NCI-H2107 (cell line): Measurements from ENCODE around the gene PKN3.
A peak's percentile ranks its signal among the peaks of the same experiment; 100 is the strongest.
"Not testable (repeated sequence)": the region's sequence is repeated elsewhere in the genome, so short reads cannot be mapped to it uniquely, and the experiment has no call there.

Experiments
- DNase-seq: peaks from one replicate; lab custom pipeline; 2025; lab: John Stamatoyannopoulos, UW

PKN3 gene

DNA sequence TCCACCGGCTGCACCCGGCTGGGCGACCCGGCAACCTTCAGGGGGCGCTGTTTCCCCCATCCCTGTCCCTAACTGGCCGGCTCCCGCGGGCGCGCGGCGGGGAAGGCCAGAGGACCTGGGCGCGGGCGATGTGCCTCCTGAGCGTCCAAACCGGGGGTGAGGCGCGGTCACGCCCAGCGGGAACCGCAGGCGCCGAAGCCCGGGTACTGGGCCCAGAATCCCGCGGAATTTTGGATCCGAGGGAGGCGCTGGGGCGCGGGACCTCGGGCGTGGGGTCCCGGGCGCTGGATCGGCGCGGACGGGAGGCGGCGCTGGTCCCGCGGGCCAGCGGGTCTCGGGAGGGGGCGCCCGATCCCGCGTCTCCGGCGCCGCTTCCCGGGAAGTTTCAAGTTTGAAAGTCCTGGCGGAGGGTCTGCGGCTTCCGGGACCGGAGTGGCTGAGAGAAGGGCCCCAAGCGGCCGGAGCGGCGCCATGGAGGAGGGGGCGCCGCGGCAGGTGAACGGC lies at the start of gene PKN3:
Gene PKN3 (plus strand): TSS at position 59 of the 504 bp plus-strand sequence. CDS start 413 bp downstream, at position 472.
- peak; percentile 43 for DNase-seq

- no peak for DNase-seq
These were observed 48.4 kb upstream of the PKN3 start for GRCh38 chr9:128653908-128654307.

DNA sequence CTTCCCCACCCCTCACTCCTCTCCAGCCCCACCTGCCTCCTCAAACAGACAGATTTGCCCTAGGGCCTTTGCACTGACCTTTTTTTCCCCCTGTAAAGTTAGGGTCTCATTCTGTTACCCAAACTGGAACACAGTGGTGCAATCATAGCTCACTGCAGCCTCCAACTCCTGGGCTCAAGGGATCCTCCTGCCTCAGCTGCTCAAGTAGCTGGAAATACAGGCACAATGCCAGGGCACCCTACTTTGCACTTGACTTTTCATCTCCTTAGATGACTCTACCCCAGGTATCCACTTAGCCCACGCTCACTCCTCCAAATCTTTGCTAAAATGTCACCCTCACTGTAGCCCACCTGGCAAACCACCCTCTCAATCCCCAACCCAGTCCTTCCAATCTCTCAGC lies 47.8 kb upstream of the PKN3 start:
- DNase-seq, result no peak

DNA sequence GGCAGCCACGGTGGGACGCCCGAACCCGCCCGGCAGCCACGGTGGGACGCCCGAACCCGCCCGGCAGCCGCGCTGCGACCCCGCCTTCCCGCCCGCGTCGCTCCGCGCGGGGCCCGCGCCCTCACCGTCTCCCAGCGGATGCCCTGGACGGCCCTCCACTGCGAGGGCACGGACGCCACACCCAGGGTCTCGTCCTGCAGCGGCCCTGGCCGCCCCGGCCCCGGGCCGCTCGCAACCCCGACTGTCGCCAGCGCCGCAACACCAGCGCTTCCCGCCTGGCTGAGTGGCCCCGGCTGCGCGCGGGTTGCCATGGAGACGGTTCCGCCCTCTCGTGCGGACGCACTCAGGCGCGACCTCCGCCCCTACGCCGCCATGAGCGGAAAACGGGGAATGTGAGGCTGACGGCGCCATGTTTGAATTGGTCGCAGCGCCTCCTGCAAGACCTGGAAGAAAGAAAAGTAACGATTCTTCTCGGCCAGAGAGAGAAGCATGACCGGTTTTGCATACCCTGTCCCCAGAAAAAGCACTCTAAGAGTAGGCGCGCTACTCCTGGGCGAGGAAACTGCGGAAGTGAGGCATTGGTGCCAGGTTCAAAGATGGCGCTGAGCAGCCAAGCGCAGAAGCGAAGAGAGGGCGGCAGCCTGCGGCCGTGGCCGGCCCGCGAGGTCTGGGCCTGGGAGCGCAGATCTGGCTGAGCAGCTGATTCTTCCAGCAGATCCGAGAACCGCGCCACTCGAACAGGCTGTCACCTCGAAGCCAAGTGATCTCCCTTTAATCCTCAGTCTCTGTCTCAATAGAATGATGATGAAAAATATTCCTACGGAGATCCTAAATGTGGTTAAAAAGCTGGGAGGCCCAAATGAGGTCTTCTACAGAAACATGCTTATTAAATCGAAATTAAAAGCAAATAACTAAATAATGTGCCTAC lies 45.6 kb upstream of the PKN3 start, which contains the start of gene DYNC2I2:
Gene DYNC2I2 (minus strand): TSS at position 432 of the 928 bp plus-strand sequence. CDS start 121 bp downstream, at position 311.
- DNase-seq, result peak; percentile 31

DNA sequence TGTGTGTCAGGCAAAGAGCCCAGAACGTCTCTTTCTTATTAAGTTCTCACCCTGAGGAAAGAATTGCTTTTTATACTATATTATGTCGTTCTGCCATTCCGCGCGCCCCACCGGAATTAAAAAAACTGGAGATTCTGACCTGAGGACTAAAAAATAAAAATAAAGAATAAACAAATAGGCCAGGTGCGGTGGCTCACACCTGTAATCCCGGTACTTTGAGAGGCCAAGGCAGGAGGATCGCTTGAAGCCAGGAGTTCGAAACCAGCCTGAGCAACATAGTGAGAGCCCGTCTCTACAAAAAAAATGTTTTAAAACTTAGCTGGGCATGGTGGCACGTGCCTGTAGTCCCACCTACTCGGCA lies 45.0 kb upstream of the PKN3 start:
- no peak for DNase-seq

- DNase-seq, result no peak
These were observed 44.5 kb upstream of the PKN3 start for GRCh38 chr9:128657796-128658195.

DNA sequence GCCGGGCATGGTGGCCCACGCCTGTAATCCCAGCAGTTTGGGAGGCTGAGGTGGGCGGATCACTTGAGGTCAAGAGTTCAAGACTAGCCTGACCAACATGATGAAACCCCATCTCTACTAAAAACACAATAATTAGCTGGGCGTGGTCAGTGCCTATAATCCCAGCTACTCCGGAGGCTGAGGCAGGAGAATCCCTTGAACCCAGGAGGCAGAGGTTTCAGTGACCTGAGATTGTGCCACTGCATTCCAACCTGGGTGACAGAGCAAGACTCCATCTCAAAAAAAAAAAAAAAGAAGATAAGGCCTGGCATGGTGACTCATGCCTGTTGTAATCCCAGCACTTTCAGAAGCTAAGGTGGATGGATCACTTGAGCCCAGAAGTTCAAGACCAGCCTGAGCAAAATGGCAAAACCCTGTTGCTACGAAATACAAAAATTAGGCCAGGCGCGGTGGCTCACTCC lies 35.8 kb upstream of the PKN3 start:
- not testable (repeated sequence) for DNase-seq

- no peak for DNase-seq
These were observed 32.5 kb upstream of the PKN3 start for GRCh38 chr9:128669786-128670185.

DNA sequence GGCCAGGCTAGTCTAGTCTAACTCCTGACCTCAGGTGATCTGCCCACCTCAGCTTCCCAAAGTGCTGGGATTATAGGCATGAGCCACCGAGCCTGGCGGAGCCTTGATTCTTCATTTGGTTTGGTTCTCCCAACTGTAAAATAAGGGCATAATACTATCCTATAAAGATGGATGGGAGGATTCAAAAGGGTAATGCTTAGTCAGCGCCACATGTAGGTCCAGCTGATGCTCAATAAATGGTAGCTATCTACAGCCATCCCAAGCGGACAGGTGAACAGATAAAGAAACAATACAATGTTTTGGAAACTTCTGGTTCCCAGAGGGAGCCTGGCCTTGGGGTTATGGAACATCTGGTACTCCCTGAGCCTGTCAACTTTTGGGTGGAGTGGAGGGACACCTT lies 26.9 kb upstream of the PKN3 start:
- DNase-seq, result no peak

DNA sequence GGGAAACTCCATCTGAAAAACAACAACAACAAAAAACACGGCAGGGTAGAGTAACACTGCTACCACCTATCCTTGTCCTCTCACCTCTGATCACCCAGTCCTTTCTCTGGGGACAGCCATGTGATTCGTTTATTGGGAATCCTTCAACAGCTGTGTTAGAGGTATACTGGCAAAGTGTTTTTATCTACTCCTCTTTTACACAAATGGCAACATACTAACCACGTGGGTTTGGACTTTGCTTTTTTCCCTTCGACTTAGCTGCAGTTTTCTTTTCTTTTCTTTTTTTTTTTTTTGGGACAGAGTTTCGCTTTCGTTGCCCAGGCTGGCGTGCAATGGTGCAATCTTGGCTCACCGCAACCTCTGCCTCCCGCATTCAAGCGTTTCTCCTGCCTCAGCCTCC lies 24.5 kb upstream of the PKN3 start:
- no peak for DNase-seq

GRCh38 chr9:128683340-128684064 lies 18.8 kb upstream of the PKN3 start:
- no peak for DNase-seq

DNA sequence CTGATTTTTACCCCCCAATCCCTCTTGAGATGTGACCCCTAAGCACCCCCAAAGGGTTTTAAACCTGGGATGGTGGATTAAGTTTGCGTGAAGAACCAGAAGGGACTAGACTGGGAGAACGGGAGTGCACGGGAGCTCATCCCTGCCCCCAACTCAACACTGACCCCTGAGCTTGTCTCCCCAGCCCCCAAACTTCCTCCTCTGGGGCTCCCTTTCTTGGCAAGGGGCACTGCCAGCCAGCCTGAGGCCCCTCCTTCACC lies 18.3 kb upstream of the PKN3 start:
- DNase-seq, result no peak

DNA sequence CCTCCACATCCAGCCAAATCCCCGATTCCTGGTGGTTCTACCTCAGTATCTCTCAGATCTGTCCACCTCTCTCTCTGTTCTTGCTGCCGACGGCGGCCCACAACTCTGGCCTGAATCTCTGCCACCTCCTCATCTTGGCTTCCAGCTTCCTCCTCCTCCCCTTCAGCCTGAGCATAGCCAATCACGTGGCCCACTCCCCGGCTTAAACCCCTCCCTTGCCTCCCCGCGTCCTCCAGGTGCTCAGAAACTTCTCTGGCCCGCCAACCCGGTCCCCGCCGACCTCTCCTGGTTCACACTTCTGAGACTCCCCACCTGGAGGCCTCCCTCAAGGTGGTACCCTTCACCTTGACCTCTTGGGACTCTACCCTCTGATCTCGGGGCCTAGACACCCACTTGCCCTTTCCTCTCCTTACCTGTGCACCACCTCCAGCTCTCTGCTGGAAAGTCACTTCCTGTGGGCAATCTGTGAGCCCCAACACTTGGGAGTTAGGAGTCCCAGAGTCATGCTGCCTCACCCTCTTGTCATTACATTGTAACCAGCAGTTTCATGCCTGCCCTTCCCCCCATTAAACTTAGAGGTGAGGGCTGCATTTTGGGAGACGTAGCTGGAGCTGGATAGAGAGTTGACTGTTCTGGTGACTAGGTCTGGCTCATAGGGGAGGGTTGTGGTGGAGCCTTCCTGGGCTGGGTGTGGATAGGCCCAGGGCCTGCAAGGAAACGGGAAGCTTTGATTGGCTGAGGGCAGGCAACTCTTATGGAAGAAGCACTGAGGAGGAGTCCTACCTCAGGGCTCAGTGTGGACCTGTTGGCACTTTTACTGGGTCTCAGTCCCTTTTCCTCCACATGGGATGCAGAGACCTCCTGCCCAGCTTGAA lies 17.7 kb upstream of the PKN3 start:
- no peak for DNase-seq

DNA sequence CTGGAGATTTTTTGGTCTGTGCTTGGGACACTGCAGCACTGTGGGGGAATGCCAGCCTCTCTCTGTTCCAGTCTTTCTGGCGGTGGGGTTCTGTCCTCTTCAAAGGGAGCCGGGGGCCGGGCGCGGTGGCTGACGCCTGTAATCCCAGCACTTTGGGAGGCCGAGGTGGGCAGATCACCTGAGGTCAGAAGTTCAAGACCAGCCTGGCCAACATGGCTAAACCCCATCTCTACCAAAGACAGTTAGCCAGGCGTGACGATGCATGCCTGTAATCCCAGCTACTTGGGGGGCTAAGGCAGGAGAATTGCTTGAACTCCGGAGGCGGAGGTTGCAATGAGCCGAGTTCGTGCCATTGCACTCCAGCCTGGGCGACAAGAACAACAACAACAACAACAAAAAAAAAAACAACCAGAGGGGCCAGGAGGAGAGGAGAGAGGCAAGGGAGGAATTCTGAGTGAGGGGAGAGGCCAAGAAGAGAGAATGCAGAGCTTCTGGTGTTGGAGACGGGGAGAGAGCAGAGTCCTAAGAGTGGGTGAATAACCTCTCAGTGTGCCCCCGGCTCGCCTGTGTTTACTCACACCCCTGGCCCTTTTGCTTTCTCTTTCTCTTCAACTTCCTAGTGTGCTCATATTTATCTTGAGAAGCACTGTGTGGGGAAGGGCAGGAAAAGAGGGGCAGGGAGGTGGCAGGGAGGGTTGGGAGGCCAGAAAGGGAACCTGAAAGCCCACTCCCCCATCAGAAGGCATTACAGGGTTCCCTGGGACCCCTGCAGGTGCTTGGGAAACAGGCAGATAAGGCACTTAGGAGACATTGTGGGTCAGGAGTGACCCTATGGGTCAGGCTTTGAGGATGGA lies 16.4 kb upstream of the PKN3 start:
- no peak for DNase-seq

GRCh38 chr9:128687453-128687852 lies 14.8 kb upstream of the PKN3 start:
- no peak for DNase-seq

GRCh38 chr9:128688501-128689292 lies 13.6 kb upstream of the PKN3 start, which contains the start of gene SET:
SET (plus strand) TSS chr9:128689222; CDS start chr9:128689583, 361 bp downstream.
- peak; percentile 85 for DNase-seq

DNA sequence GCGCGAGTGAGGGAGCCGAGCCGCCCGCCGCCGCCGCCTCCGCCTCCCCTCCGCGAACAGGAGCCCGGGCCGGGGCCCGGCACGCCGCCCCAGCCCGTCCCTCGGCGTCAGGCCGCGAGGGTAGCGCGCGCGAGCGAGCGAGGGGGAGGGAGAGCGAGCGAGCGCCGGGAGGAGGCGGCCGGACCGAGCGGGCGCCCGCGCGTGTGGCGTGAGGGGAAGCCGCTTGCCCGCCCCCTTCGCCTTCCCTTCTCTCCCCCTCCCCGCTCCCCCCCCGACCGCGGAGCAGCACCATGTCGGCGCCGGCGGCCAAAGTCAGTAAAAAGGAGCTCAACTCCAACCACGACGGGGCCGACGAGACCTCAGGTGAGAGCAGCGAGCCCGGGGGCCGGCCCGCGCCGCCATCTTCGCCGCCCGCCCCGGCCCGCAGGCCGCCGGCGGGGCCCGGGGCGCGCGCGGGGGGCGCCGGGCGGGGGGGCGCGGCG lies 13.0 kb upstream of the PKN3 start:
- DNase-seq, result no peak

GRCh38 chr9:128689820-128690683 lies 12.3 kb upstream of the PKN3 start:
- DNase-seq, result no peak

DNA sequence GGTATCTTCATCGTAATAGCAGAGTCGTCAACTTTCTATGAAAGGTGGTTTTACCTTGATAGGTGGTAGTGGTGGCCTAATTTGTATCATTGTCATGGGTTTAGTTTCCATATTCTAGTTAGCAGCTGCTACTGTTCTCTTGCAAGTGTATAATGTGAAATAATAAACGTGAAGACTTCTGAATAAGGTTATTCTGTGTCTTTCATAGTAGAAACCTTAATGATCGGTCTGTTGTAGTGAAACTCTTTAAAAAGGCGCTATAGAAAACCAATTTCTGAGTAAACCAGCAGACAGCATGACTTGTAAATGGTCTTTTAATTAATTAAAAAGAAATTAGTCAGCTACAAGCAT lies 11.6 kb upstream of the PKN3 start:
- DNase-seq, result no peak
